ENCODE measurements around the gene GSTA2. TPM values are rescaled to one million over a fixed set of nuclear protein-coding genes. Genes with fewer than 3 reads are reported as not detected.

Gene GSTA2
- total and polyA plus RNA-seq, 2 of the 13 experiments (the other 11 are each of a cell fraction or from before 2014, with no cell fraction given): 0.75 to 13.7 TPM

GRCh38 chr6:52725143-52725534 lies 38.1 kb downstream of the GSTA2 start:
- peak; percentile 39 for ATAC-seq
- CTCF ChIA-PET (ENCODE audit: low intra/inter-chr PET ratio, low total read pairs): interaction anchor here (1.3 to 2.6 kb wide), 4 partner anchors 78 to 157 kb away, joined by 3 to 22 read pairs (median 10); partner anchors contain the start of gene GSTA1
- POLR2A ChIA-PET: interaction anchor here (0.6 to 2.5 kb wide), 14 partner anchors 10 to 635 kb away, joined by 3 to 16 read pairs (median 4); partner anchors contain the start of genes GSTA2 and GSTA4
- Histone ChIP-seq H3K36me3 (replicated peaks in 1 of 2; ENCODE audit: control insufficient read depth in 1 of 2, insufficient read depth in 2 of 2, low read length in 2 of 2) (no peaks in the 10 kb centered on the region), H3K4me3 (replicated peaks in 1 of 3; ENCODE audit: insufficient read depth in 1 of 3, low read depth in 2 of 3, low read length in 3 of 3) (peak overlapping the region in 2 of 3 experiments; percentile 15 to 49; a peak in 1 of 6 replicates), H3K9me3 (ENCODE audit: low read length) (no peaks in the 10 kb centered on the region), H3K27me3 (ENCODE audit: control insufficient read depth in 1 of 2, insufficient read depth in 2 of 2, low read length in 2 of 2) (no peaks in the 10 kb centered on the region), H3K4me1 (ENCODE audit: insufficient read depth, low read length) (peaks cover 67% of the 10 kb centered on the region), H2AFZ (ENCODE audit: low read length) (no peak overlapping the region), H4K20me1 (ENCODE audit: insufficient read depth, low read length) (no peaks in the 10 kb centered on the region), H3K79me2 (ENCODE audit: insufficient read depth, low read length) (no peaks in the 10 kb centered on the region), H3K4me2 (ENCODE audit: low read depth, low read length) (peak overlapping the region; percentile 79), H3K9ac (ENCODE audit: insufficient read depth, low read depth, low read length) (peak overlapping the region; percentile 55), H3K27ac (ENCODE audit: extremely low read length, insufficient read depth, low read length) (peak overlapping the region; percentile 94)
- TSS peak; percentile 89 for BruUV-seq (replicated peaks)
- DNase-seq (ENCODE audit: low spot score): no peak
- FAIRE-seq: no peak
- intact Hi-C loops (cut with micrococcal nuclease; ENCODE audit: unreplicated experiment): loop anchor here (1.0 to 10.0 kb wide), 6 partner anchors 20 to 270 kb away; partner anchors contain the start of genes GSTA2, GSTA4 and TMEM14A
- 7% methylated on average over 3 of the region's 3 CpGs for WGBS (ENCODE audit: low lambda C conversion rate)
- in situ Hi-C loops (cut with HindIII; ENCODE audit: extremely low pct_ligation_motif_present, low pct_unique_long_range_greater_than_20kb): no loop called here
- TF ChIP-seq THAP11 (CRISPR knock-in tag; IDR thresholded peaks at IDR 0.05): no peak
- TF ChIP-seq USF2 (IDR thresholded peaks at IDR 0.05; ENCODE audit: low read depth, low read length): no peak
- no peak for TF ChIP-seq USF2 (CRISPR knock-in tag; IDR thresholded peaks at IDR 0.05; ENCODE audit: borderline replicate concordance)
- 0 out of 2 replicates have a peak, but pooled peaks have one; percentile 23 for TF ChIP-seq TOPORS (CRISPR knock-in tag; IDR thresholded peaks at IDR 0.05)
- TF ChIP-seq NFE2 (CRISPR knock-in tag; IDR thresholded peaks at IDR 0.05): 0 out of 2 replicates have a peak, but pooled peaks have one; percentile 5
- no peak for TF ChIP-seq FOXM1 (CRISPR knock-in tag; IDR thresholded peaks at IDR 0.05)
- no peak for TF ChIP-seq ZMAT3 (CRISPR knock-in tag; conservative IDR thresholded peaks at IDR 0.05)
- no peak for TF ChIP-seq NFE2L2 (IDR thresholded peaks at IDR 0.05; ENCODE audit: low read length)
- no peak for TF ChIP-seq HNRNPL (IDR thresholded peaks at IDR 0.05; ENCODE audit: low read depth, low read length)
- no peak for TF ChIP-seq JUNB (CRISPR knock-in tag; IDR thresholded peaks at IDR 0.05; ENCODE audit: borderline replicate concordance)
- TF ChIP-seq ZNF343 (CRISPR knock-in tag; IDR thresholded peaks at IDR 0.05): 0 out of 2 replicates have a peak, but pooled peaks have one; percentile 3
- TF ChIP-seq FOXO4 (CRISPR knock-in tag; conservative IDR thresholded peaks at IDR 0.05): no peak
- no peak for TF ChIP-seq ZKSCAN5 (CRISPR knock-in tag; IDR thresholded peaks at IDR 0.05)
- TF ChIP-seq ZBTB26 (CRISPR knock-in tag; IDR thresholded peaks at IDR 0.05; ENCODE audit: borderline replicate concordance): no peak
- no peak for TF ChIP-seq ELF1 (CRISPR knock-in tag; IDR thresholded peaks at IDR 0.05)
- TF ChIP-seq ZNF777 (CRISPR knock-in tag; IDR thresholded peaks at IDR 0.05): no peak
- TF ChIP-seq REXO4 (CRISPR knock-in tag; IDR thresholded peaks at IDR 0.05; ENCODE audit: borderline replicate concordance): no peak
- no peak for TF ChIP-seq ZNF264 (CRISPR knock-in tag; IDR thresholded peaks at IDR 0.05)
- TF ChIP-seq DZIP1 (CRISPR knock-in tag; IDR thresholded peaks at IDR 0.05): no peak
